HG02610 (cell line): ENCODE data around the gene TLCD3A.
A peak's percentile ranks its signal among the peaks of the same experiment; 100 is the strongest.
"Not testable (repeated sequence)": the region's sequence is repeated elsewhere in the genome, so short reads cannot be mapped to it uniquely, and the experiment has no call there.

Experiments used
- ATAC-seq: cut with Tn5 transposase; IDR thresholded peaks from one replicate; pipeline ENCODE4 v1.9.1; 2021; ENCODE audit warnings: mild to moderate bottlenecking, moderate library complexity; ENCODE audit not compliant: unreplicated experiment

TLCD3A gene

GRCh38 chr17:732067-732901 is at the start of gene TLCD3A:
Gene TLCD3A, plus strand, starts transcription at chr17:732596. Its CDS starts 52 bp downstream, at chr17:732648.
- peak; percentile 42 for ATAC-seq

DNA sequence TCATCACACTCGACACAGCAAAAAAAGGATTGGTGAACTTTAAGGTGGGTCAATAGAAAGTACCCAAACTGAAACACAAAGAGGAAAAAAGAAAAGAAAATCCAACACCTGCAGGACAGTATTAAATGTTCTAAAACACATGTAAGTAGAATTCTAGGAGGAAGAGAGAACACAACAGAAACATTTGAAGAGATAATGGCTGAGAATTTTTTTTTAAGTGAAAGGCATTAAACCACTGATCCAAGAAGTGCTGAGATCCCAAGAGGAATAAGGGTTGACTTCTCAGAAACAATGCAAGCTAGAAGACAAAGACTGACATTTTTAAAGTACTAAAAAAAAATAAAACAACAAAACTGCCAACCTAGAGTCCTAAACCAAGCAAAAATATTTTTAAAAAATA is 49.4 kb upstream of the TLCD3A start:
- ATAC-seq = no peak

- no peak for ATAC-seq
Measured at GRCh38 chr17:683499-684254, 48.7 kb upstream of the TLCD3A start.

DNA sequence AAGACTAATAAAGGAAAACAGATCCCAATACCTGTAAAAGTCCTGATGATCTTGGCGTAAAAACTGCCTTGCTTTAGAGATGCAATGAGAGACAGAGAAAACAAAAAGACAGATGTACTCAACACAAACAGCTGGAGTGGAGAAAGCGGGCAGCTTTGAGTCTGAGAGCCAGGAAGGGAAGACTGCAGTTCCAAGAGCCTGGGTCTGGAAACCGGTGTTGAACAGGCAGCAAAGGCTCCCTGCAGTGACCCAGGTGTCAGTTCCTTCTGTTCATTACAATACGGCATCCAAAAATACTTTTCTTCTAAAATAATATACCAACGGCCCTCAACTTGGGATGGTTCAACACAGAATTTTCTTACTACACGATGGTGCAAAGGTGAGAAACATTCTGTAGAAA is 47.4 kb upstream of the TLCD3A start:
- ATAC-seq = no peak

DNA sequence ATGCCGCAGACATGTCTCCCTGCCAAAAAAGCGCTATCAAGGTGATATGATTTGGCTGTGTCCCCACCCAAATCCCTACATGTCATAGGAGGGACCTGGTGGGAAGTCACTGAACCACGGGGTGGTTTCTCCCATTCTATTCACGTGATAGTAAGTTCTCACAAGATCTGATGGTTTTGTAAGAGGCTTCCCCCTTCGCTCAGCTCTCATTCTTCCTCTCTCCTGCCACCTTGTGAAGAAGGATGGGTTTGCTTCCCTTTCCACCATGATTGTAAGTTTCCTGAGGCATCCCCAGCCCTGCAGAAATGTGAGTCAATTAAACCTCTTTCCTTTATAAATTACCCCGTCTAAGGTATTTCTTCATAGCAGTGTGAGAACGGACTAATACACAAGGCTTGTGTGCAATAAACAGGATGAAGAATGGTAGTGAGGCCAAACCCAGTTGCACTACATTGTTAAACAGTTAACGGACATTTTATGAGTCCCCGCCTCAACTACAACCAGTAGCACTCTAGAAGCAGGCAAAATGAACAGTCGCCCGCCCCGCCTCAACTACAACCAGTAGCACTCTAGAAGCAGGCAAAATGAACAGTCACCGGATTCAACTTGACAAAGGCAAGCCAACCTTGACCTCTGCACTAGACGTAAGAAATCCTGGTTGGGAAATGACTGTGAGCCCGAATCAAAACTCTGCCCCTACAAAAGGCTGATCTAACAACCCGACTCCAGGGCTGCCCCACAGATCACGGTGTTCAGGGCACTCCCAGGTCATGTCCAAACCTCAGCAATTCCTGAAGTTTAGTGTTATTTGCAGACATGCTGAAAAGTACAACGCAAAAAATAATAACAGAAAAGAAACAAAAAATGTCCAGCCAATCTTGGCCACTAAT is 44.1 kb upstream of the TLCD3A start:
- no peak for ATAC-seq

DNA sequence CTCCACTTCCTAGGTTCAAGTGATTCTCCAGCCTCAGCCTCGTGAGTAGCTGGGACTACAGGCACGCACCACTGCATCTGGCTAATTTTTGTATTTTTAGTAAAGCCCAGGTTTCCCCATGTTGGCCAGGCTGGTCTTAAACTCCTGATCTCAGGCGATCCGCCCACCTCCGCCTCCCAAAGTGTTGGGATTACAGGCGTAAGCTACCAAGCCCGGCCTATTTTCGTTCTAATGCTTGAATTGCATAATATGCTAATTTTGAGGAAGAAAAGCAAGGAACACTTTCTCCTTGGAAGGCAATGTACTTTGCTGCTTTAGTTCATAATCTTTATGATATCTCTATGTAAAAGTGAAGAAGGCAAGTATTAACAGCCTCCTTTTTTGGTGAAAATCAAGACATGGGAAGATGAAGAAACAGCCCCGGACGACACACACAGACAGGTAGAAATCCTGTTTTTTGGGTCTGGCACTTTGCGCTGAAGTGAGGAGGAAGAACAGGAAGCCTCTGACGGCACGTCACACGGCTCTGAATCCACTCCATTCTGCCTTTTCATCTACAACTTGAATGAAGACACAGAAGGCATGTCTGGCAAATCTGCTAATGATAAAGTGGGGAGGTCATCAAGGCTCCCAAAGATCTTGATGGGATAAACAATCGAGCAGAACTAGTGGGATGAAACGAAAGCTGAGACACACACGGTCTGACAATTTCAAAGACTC is 42.7 kb upstream of the TLCD3A start:
- no peak for ATAC-seq

GRCh38 chr17:690361-690760 is 42.0 kb upstream of the TLCD3A start:
- ATAC-seq = no peak

- no peak for ATAC-seq
Measured at GRCh38 chr17:691423-691822, 41.0 kb upstream of the TLCD3A start.

DNA sequence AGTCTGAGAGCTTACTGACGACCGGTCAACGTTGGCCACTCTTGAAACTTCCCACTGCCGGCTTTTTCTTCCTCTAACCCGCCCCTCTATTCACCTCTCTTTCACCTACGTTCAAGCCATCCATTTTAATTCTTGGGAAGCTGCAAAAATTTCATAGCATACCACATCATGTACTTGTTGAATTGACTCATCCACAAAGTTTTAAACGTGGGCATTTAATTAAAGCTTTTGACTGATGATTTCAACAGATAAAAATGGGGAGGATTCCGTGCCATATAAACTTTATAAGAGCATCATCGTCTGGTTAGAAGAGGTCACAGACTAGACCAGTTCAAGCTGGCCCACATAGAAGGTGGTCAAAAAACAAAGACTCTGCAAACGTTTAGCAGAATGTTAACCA is 40.3 kb upstream of the TLCD3A start:
- no peak for ATAC-seq

DNA sequence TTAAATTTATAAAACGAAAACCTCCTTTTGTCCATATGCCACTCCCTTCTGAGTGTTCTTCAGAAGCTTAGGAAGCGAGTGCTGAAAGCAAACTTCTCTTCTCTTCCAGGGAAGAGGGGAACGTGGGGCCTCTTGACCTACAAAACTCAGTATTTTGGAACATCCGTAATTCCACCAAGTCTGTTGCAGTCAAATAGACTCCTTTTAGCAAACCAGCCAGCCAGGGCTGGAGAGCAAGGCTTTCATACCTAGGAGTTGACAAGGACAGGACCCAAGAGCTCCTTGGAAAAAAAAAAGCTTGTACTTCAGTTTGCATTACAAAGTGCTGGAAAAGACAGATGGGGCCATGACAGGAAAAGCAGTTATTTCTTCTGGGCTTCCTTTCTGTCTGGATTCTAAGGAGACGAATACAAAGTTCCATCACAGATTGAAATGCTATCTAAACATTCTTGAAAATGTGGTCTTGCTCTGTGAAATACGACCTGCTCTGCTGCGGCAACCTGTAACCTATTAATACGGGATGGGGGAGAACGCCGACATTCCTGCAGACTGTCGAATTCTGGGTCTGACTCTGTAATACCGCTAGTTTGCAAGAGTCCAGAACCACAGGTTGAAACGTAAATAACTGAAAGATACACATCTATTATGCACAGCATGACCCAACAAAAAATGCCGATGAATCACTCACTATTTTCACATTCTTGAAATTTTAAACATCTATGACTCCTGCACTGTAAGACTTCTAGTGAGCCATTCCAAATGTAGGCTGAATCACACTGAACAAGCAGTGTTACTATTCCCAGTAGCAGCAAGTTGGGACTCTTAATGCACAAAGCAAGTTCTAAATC is 38.4 kb upstream of the TLCD3A start:
- no peak for ATAC-seq

- ATAC-seq = no peak
Measured at GRCh38 chr17:696369-696768, 36.0 kb upstream of the TLCD3A start.

DNA sequence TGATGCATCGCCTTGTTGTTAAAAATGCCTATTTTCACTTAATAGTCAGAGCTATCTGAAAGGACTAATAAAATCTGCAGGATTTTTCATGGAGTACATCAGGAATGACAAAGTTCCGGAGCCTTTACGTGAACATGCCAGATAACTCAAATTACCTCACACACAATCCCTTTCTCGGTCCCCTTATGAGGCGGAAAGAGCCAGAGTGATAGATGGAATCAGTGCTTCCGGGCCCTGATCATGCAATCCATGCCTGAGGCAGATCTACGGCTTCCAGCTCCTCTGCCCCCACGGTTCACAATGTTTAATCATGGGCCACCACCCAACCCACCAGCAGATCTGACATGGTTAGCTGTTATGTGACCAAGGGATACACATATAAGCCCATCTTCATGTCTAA is 34.7 kb upstream of the TLCD3A start:
- no peak for ATAC-seq

DNA sequence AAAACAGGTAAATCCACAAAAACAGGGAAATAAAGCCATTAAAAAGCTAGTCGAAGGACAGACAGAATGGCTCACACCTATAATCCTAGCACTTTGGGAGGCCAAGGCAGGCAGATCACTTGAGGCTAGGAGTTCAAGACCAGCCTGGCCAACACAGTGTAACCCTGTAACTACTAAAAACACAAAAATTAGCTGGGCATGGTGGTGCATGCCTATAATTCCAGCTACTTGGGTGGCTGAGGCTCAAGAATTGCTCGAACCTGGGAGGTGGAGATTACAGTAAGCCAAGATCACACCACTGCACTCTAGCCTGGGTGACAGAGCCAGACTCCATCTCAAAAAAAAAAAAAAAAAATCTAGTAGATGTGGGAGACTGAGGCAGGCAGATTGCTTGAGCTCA is 34.3 kb upstream of the TLCD3A start:
- ATAC-seq = not testable (repeated sequence)

GRCh38 chr17:699345-699744 is 33.1 kb upstream of the TLCD3A start:
- ATAC-seq = no peak

GRCh38 chr17:700504-701094 is 31.8 kb upstream of the TLCD3A start:
- ATAC-seq = no peak

- ATAC-seq = no peak
Measured at GRCh38 chr17:703081-703875, 29.1 kb upstream of the TLCD3A start.

GRCh38 chr17:704111-704864 is 28.1 kb upstream of the TLCD3A start:
- ATAC-seq = no peak

GRCh38 chr17:705011-705410 is 27.4 kb upstream of the TLCD3A start:
- no peak for ATAC-seq
